H1 (cell line): ENCODE data around the gene DNAJC11. TPM values are rescaled to one million over a fixed set of nuclear protein-coding genes. Genes with fewer than 3 reads are reported as not detected.

Experiments used
- CBX5 ChIP-seq: fragments of 300-800, 300-1000 bp; sonication (generic); IDR thresholded peaks from 2 replicates; pipeline ENCODE4 v1.7.1; 2016; ENCODE audit warnings: antibody characterized with exemption, low read length, low read depth
- CHD1 ChIP-seq: IDR thresholded peaks from 2 replicates; pipeline ENCODE4 v1.6.1; 2012; ENCODE audit warnings: low read depth, low read length, improper control_type of control experiment
- NANOG ChIP-seq: IDR thresholded peaks from 2 replicates; pipeline ENCODE4 v1.6.1; 2011; ENCODE audit warnings: low read length, low read depth, mild to moderate bottlenecking, inconsistent platforms; ENCODE audit not compliant: insufficient read depth, poor library complexity, severe bottlenecking
- TAF7 ChIP-seq: optimal IDR thresholded peaks from 2 replicates; pipeline ENCODE3; 2011; ENCODE audit warnings: low read depth, mild to moderate bottlenecking, inconsistent platforms, low read length, moderate library complexity, borderline replicate concordance
- YY1 ChIP-seq: IDR thresholded peaks from 2 replicates; pipeline ENCODE4 v1.6.1; 2011; ENCODE audit warnings: low read depth, mild to moderate bottlenecking, low read length
- polyA plus RNA-seq, 7 experiments: library from polyadenylated mRNA; depleted of rRNA in 3 of 7; stranded (reverse) in 5 of 7; unstranded in 2 of 7; fragments of >200 nt in 5 of 7; fragments of 200-250 nt in 2 of 7; gene quantifications; 1 replicate in 5 of 7; 2 replicates in 1 of 7; 4 replicates in 1 of 7; pipeline versions ENCODE4 v1.2.1 to v1.2.3, GENCODE V29; 2011 to 2013; ENCODE audit warnings: missing spikeins in 2 of 7, mixed read lengths in 2 of 7
- total RNA-seq: library from RNA; stranded (reverse); fragmentation: NEBNext Ultra II Directional; extraction: Animal tissue kit (Norgen Biotek cat#: 25700); gene quantifications from 2 replicates; pipeline ENCODE4 v1.2.1, GENCODE V29; 2021

Gene DNAJC11
- total and polyA plus RNA-seq, 2 of the 8 experiments (the other 6 are each of a cell fraction or from before 2014, with no cell fraction given) = 43.9 to 90.9 TPM

DNA sequence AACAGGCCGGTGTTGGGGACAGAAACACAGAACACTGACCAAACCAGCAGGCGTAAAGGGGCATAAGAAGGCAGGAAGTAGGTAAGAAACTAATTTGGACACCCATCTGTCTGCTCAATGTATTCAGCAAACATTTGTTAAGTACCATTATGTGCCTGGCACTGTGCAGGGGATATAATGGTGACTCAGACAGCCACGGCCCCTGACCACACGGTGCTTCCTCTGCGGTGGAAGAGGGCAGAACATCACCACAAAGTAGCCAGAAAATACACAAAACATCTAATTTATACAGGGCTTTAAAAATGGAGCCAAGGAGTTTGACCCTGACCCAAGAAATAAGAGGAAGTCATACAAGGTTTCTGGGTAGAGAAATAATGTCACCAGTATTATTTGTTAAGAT, 12.9 kb downstream of the DNAJC11 start (continued):
- TF ChIP-seq TAF7 (no peak), CBX5 (no peak), NANOG (no peak), CHD1 (no peak), YY1 (no peak)
